Measurements from ENCODE around the gene TBC1D2.

The TBC1D2 gene

GRCh38 chr9:98263080-98263479 is 7.6 kb upstream of the TBC1D2 start:
- no peak for FAIRE-seq

GRCh38 chr9:98262056-98262455 is 6.6 kb upstream of the TBC1D2 start:
- no peak for TF ChIP-seq POLR2A (IDR thresholded peaks at IDR 0.05; ENCODE audit: low read depth, low read length)
- DNase-seq (ENCODE audit: insufficient read length, low spot score) (no peak), FAIRE-seq (no peak)

More at GRCh38 chr9:98263080-98263479, 7.6 kb upstream of the TBC1D2 start:
- DNase-seq (ENCODE audit: insufficient read length, low spot score), result no peak
- TF ChIP-seq POLR2A (IDR thresholded peaks at IDR 0.05; ENCODE audit: low read depth, low read length), result no peak

GRCh38 chr9:98260635-98261034 is 5.2 kb upstream of the TBC1D2 start:
- no peak for DNase-seq (ENCODE audit: insufficient read length, low spot score)
- FAIRE-seq, result no peak
- no peak for TF ChIP-seq POLR2A (IDR thresholded peaks at IDR 0.05; ENCODE audit: low read depth, low read length)

- no peak for TF ChIP-seq POLR2A (IDR thresholded peaks at IDR 0.05; ENCODE audit: low read depth, low read length)
- DNase-seq (ENCODE audit: insufficient read length, low spot score) (no peak), FAIRE-seq (no peak)
Measured at GRCh38 chr9:98259791-98260190, 4.3 kb upstream of the TBC1D2 start.

- FAIRE-seq (no peak), DNase-seq (ENCODE audit: insufficient read length, low spot score) (no peak)
- no peak for TF ChIP-seq POLR2A (IDR thresholded peaks at IDR 0.05; ENCODE audit: low read depth, low read length)
Measured at GRCh38 chr9:98256756-98257155, 1.3 kb upstream of the TBC1D2 start.

GRCh38 chr9:98255061-98255577 is 330 bp downstream of the TBC1D2 start:
- DNase-seq (ENCODE audit: insufficient read length, low spot score), result peak; percentile 54
- no peak for TF ChIP-seq POLR2A (IDR thresholded peaks at IDR 0.05; ENCODE audit: low read depth, low read length)
- FAIRE-seq, result no peak

GRCh38 chr9:98254228-98255060 is 1.0 kb downstream of the TBC1D2 start:
- DNase-seq (ENCODE audit: insufficient read length, low spot score) (no peak), FAIRE-seq (no peak)
- no peak for TF ChIP-seq POLR2A (IDR thresholded peaks at IDR 0.05; ENCODE audit: low read depth, low read length)

GRCh38 chr9:98253565-98253964 is 1.9 kb downstream of the TBC1D2 start:
- no peak for DNase-seq (ENCODE audit: insufficient read length, low spot score)
- no peak for FAIRE-seq
- TF ChIP-seq POLR2A (IDR thresholded peaks at IDR 0.05; ENCODE audit: low read depth, low read length), result no peak

GRCh38 chr9:98251551-98251950 is 3.9 kb downstream of the TBC1D2 start:
- peak; percentile 76 for FAIRE-seq
- DNase-seq (ENCODE audit: insufficient read length, low spot score), result peak; percentile 98
- TF ChIP-seq POLR2A (IDR thresholded peaks at IDR 0.05; ENCODE audit: low read depth, low read length), result peak; percentile 59

GRCh38 chr9:98249771-98250170 is 5.7 kb downstream of the TBC1D2 start:
- no peak for DNase-seq (ENCODE audit: insufficient read length, low spot score)
- TF ChIP-seq POLR2A (IDR thresholded peaks at IDR 0.05; ENCODE audit: low read depth, low read length), result no peak
- no peak for FAIRE-seq

GRCh38 chr9:98248737-98249474 is 6.5 kb downstream of the TBC1D2 start:
- FAIRE-seq (no peak), DNase-seq (ENCODE audit: insufficient read length, low spot score) (no peak)
- TF ChIP-seq POLR2A (IDR thresholded peaks at IDR 0.05; ENCODE audit: low read depth, low read length), result no peak

- no peak for TF ChIP-seq POLR2A (IDR thresholded peaks at IDR 0.05; ENCODE audit: low read depth, low read length)
- DNase-seq (ENCODE audit: insufficient read length, low spot score) (no peak), FAIRE-seq (no peak)
Measured at GRCh38 chr9:98247831-98248657, 7.4 kb downstream of the TBC1D2 start.

- FAIRE-seq, result no peak
- TF ChIP-seq POLR2A (IDR thresholded peaks at IDR 0.05; ENCODE audit: low read depth, low read length), result no peak
- no peak for DNase-seq (ENCODE audit: insufficient read length, low spot score)
Measured at GRCh38 chr9:98242426-98242825, 13.0 kb downstream of the TBC1D2 start.
